ENCODE measurements around the gene POU6F2. TPM values are rescaled to one million over a fixed set of nuclear protein-coding genes. Genes with fewer than 3 reads are reported as not detected.

POU6F2 gene
- polyA plus RNA-seq, 5 donors, result 0.06 to 0.13 (median 0.09) TPM

DNA sequence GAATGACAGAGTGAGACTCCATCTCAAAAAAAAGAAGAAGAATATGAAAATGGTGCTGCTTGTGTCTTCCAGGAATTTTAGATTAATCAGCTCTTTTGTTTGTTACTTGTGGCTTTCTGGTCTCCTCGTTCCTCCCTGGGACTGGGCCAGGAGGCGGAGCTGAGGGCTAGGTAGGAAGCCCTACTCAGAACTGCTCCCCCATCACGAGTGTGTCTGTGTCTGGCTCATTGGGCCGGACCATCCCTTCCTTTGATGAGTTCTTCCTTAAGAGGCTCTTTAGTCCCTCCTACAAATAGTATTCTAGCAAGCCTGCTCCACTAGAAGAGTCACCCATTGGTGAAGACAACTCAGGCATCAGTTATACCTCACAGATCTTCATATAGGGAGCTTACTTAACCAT is 531.7 kb downstream of the POU6F2 start:
- DNase-seq, result no peak

DNA sequence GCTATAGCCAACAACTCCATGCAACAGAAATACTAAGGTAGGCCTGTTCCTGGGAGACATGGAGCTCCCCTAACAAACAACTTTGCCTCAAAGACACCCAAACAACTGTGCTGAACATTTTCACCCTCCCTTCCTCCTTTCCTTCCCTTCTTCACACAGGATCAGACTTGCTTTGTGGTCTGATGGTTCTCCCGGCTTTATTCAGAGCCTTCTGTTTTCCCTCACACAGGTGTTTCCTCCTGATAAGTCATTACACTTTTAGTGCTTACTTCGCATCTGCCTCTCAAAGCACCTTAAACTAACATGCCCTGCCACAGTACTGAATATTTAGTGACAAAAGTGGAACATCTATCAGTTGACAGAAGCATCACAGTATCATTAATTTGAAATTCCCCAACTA is 532.2 kb downstream of the POU6F2 start:
- no peak for DNase-seq

- no peak for DNase-seq
These were observed 533.2 kb downstream of the POU6F2 start for GRCh38 chr7:39510864-39511354.

- no peak for DNase-seq
These were observed 538.0 kb downstream of the POU6F2 start for GRCh38 chr7:39515534-39516228.

DNA sequence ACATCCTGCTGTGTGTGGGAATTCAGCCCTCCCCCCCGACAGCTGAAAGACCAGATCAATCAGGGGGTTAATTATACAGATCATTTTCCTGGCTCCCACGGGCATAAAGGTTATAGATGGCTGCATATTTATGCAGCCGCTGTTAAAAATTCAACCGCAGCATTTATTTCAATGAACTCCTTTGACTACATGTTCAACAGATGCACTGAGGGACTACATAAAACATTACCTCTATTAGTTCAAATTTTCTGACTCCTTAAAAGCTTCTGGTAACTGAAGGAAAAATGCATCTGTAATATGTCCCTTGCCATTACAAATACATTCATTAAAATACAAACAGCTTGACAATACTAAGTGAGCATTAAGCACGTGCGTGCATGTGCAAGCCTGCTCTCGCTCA is 538.8 kb downstream of the POU6F2 start:
- no peak for DNase-seq

DNA sequence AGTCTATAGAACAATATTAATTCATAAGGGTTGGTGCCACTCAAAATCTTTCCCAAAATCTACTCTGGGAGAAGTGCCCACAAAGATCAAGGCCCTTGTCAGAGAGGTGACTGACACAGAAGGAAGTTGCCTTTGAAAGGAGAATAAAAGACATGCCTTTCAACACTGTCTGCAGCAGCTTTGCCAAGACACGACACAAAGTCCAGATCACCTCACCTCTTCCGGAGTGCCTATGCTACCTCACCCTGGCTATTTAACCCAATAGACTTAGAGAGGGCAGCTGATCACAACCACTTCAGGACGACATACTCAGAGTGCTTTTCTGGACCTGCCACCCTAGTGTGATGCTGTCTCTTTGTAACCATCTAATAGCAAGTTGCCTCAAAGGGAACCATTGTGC is 539.5 kb downstream of the POU6F2 start:
- DNase-seq, result no peak

Other genes starting within 250 kb of the POU6F2 start
- 100 to 1,000 TPM in 1 of 5 donors, 10 to 100 TPM in 4; 47.7 to 101 (median 87.9) TPM for gene VPS41, start 68.7 kb upstream of the POU6F2 start, polyA plus RNA-seq (ENCODE audit: insufficient read depth in 1 of 5, insufficient read length in 5 of 5, low replicate concordance in 1 of 5)